ENCODE results near the gene ASB7. TPM values are rescaled to one million over a fixed set of nuclear protein-coding genes. Genes with fewer than 3 reads are reported as not detected.

The ASB7 gene
- total and polyA plus RNA-seq, 12 donors, result 2.9 to 7.0 (median 5.8) TPM

DNA sequence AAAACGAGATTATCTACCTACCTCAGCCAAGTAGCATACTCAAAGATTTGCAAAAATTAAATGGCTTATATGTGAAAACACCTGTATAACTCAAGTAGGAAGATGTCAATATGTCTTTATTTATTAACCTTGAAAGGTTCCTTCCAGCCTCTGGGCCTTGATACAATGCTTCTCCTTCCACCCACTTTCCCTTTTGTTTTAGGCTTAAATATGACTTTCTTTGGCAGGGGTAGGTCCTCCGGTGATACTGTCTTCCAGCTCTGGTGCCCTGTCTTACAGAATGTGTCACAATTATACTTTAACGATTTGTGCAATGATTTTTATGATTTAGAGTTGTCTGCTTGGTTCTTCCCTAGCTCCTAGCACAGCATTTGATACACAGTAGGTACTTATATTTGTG lies 4.5 kb upstream of the ASB7 start:
- TF ChIP-seq, protein P1, sequence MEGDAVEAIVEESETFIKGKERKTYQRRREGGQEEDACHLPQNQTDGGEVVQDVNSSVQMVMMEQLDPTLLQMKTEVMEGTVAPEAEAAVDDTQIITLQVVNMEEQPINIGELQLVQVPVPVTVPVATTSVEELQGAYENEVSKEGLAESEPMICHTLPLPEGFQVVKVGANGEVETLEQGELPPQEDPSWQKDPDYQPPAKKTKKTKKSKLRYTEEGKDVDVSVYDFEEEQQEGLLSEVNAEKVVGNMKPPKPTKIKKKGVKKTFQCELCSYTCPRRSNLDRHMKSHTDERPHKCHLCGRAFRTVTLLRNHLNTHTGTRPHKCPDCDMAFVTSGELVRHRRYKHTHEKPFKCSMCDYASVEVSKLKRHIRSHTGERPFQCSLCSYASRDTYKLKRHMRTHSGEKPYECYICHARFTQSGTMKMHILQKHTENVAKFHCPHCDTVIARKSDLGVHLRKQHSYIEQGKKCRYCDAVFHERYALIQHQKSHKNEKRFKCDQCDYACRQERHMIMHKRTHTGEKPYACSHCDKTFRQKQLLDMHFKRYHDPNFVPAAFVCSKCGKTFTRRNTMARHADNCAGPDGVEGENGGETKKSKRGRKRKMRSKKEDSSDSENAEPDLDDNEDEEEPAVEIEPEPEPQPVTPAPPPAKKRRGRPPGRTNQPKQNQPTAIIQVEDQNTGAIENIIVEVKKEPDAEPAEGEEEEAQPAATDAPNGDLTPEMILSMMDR (IDR thresholded peaks at IDR 0.05), result no peak
- Histone ChIP-seq H3K27me3 (no peaks in the 10 kb centered on the region), H3K36me3 (no peaks in the 10 kb centered on the region), H3K27ac (peak overlapping the region in 1 of 10 donors; percentile 78), H3K9me3 (no peaks in the 10 kb centered on the region), H3K4me1 (peaks cover 3 to 45% (median 27%) of the 10 kb centered on the region in 9 donors), H3K4me3 (no peak overlapping the region)
- 92 to 95% methylated on average over 3 of the region's 3 CpGs for WGBS, 2 donors
- DNase-seq (no peak), ATAC-seq (no peak)
- intact Hi-C loops (cut with DNase I), result no loop called here

DNA sequence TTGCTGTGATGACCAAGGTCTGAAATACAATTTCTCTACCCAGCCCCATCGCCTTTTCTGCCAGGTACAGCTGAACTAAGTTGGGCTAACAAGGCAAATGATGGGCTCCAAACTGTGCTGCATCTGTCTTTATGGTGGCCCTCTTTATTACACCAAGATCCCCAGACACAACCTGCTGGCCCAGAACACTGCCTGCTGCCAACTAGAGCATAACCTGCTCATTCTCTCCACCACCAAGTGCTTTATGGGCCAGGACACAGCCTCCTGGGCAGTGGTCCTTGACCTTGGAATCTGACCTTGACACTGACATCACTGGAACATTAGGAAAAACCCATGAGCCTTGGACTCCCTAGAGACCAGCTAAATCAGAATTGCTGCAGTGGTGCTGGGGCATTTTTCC lies 3.7 kb upstream of the ASB7 start:
- TF ChIP-seq, protein P1 (IDR thresholded peaks at IDR 0.05), result no peak
- intact Hi-C loops (cut with DNase I), result no loop called here
- Histone ChIP-seq H3K9me3 (no peaks in the 10 kb centered on the region), H3K27ac (peak overlapping the region in 1 of 10 donors; percentile 78), H3K4me1 (peaks cover 3 to 51% (median 35%) of the 10 kb centered on the region in 9 donors), H3K36me3 (no peaks in the 10 kb centered on the region), H3K4me3 (no peak overlapping the region), H3K27me3 (no peaks in the 10 kb centered on the region)
- no peak for ATAC-seq
- 97 to 98% methylated on average over 1 of the region's 1 CpG for WGBS, 2 donors
- no peak for DNase-seq

DNA sequence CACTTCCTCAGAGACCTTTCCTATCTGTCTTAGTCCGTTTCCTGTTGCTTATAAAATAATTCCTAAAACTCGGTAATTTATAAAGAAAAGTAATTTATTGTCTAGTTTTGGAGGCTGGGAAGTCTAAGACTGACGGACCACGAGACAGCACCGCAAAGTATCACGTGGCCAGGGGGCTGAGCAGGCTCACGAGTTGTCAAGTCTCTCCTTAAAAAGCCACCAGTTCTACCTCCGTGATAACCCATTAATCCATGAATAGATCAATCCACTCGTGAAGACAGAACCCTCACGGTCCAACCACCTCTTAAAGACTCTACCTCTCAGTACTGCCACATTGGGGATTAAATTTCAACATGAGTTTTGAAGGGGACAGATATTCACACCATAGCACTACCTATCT lies 1.2 kb upstream of the ASB7 start:
- Histone ChIP-seq H3K9me3 (no peaks in the 10 kb centered on the region), H3K4me1 (peaks cover 3 to 57% (median 46%) of the 10 kb centered on the region in 9 donors), H3K27ac (peak overlapping the region in 5 of 10 donors; percentile 64 to 92 (median 88)), H3K27me3 (no peaks in the 10 kb centered on the region), H3K36me3 (peaks cover 0 to 17% (median 0%) of the 10 kb centered on the region in 9 donors), H3K4me3 (peak overlapping the region; percentile 63 to 100 (median 80))
- DNase-seq, result no peak
- no peak for ATAC-seq
- intact Hi-C loops (cut with DNase I), result loop anchor here in 1 of 10 donors (10.0 kb wide), 2 partner anchors 256 to 676 kb away; partner anchors contain the start of gene ADAMTS17
- TF ChIP-seq, protein P1 (IDR thresholded peaks at IDR 0.05), result no peak
- WGBS, 2 donors, result 0 to 1% methylated on average over 10 of the region's 10 CpGs

DNA sequence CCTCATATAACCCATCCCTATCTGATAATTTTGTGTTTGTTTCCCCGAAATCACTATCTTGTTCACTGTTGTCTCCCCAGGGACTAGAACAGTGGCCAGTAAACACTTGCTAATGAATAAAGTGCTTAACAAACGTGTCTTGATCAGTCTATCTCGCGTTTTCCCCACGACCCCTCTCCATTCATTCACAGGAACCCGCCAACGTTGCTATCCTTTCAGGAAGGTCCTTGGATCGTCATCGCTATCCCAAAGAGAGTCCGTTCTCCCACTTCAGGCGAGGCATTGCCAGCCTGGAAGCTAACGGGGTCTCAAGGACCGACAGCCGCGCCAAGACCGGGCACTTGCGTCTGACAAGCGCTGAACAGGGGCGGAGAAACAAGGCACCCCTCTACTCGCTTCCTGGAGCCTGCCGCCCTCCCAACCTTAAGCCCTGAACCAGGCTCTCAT lies 749 bp upstream of the ASB7 start:
- Histone ChIP-seq H3K36me3 (peaks cover 0 to 21% (median 0%) of the 10 kb centered on the region in 9 donors), H3K4me1 (peaks cover 3 to 52% (median 42%) of the 10 kb centered on the region in 9 donors), H3K4me3 (peak overlapping the region; percentile 63 to 100 (median 80)), H3K27me3 (no peaks in the 10 kb centered on the region), H3K9me3 (no peaks in the 10 kb centered on the region), H3K27ac (peak overlapping the region in 9 of 10 donors; percentile 64 to 92 (median 82))
- ATAC-seq, result peak in 7 of 8 donors; percentile 3 to 52 (median 29)
- intact Hi-C loops (cut with DNase I), result loop anchor here in 2 of 10 donors (1.0 to 10.0 kb wide), 3 partner anchors 251 to 677 kb away; partner anchors contain the start of gene ADAMTS17 (in 1 of the 2)
- WGBS, 2 donors, result 0 to 1% methylated on average over 21 of the region's 21 CpGs
- DNase-seq, result no peak
- TF ChIP-seq, protein P1 (IDR thresholded peaks at IDR 0.05), result no peak
